GM21576 (cell line): ENCODE results near the gene EPHA6.
"Not testable (repeated sequence)": the region's sequence is repeated elsewhere in the genome, so short reads cannot be mapped to it uniquely, and the experiment has no call there.

Experiments
- ATAC-seq: cut with Tn5 transposase; IDR thresholded peaks from one replicate; pipeline ENCODE4 v1.9.1; 2021; ENCODE audit warnings: mild to moderate bottlenecking, moderate library complexity; ENCODE audit not compliant: unreplicated experiment

Gene EPHA6

DNA sequence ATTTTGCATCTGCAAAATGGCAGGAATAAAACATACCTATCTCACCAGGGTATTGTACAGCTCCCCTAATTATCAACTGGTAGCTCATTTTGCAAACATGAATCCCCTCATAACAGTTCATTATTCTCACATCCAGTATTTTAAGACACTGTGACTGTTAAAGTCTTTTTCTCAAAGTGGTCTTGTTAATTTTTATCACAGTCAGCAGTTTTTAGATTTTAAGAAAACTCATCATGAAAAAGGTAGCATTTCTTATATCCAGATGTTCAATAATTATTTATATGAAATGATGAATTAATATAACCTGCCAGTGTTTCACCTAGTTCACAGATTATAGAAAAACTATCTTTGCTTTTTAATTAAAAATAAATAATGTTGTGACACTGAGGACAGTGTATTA is 595.2 kb downstream of the EPHA6 start:
- ATAC-seq, result no peak

DNA sequence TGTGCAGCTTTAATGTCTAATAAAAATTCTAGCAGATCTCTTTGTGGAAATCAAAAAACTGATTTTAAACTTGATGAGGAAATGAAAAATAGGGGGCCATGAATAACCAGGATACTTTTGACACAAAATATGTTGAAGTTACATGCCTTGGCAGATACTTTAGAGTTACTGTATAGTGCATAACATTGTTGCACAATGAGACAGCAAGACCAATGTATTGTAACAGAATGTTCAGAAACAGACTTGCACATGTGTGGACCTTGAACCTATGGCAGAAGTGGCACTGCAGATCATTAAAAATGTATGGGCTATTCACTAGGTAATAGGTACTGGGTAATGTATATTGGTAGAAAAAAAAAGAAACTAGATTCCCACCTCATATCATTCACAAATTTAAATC is 607.2 kb downstream of the EPHA6 start:
- ATAC-seq, result no peak

DNA sequence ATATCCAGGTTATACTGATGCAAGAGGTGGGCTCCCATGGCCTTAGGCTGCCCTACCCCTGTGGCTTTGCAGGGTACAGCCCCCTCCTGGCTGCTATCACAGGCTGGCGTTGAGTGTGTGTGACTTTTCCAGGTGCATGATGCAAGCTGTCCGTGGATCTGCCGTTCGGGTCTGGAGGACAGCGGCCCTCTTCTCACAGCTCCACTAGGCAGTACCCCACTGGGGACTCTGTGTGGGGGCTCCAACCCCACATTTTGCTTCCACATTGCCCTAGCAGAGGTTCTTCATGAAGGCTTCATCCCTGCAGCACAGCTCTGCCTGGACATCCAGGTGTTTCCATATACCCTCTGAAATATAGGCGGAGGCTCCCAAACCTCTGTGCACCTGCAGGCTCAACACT is 610.6 kb downstream of the EPHA6 start:
- ATAC-seq, result no peak

DNA sequence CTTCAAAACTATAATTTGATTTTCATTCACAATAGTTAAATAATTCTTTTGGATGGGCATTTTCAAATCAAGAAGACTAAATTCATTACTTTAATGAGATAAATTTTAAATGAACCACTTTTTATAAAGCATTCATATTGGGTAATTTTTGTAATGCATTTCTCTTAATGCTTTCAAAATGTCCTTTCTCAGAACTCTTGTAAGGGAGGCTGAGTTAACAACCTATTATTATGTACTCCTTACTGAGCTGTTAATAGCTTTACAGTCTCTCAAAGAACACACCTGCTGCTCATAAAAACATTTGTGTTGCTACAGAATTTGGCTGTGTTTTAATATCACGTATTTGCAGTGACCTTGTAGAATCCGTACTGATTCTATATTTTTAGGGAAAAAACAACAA is 616.2 kb downstream of the EPHA6 start:
- ATAC-seq, result no peak

DNA sequence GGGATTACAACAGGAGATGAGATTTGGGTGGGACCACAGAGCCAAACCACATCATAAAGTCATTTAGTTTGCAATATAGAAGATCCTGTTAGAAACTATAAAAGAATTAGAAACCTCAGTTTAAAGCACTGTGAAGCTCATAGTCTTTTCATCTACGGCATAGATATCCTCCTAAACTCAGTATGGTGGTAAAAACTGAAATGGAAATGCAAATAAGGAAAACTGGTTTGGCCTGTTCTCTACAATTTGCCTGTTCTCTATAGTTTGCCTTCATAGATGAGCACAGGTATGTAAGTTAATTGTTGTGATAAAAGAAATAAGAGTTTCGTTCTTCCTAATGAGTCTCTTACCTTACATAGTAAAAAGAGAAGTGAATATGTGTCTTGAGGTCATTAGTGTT is 618.5 kb downstream of the EPHA6 start:
- no peak for ATAC-seq

DNA sequence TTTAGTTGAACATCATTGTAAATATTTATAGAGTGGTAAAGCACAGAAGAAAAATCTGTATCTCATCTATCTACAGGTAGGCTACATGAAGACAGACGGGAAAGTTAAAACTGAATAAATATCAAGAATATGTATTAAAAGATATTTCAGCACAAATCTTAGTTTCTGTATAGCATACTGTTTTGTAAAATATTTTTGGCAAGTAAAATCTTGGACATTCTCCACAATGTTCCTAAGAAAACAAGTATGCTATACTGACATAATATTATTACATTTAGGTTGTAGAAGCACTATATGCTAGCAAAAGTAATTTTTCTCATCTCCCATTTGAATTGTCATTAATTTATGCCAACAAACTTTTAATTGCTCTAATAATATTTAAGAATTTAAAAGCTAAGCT is 623.7 kb downstream of the EPHA6 start:
- ATAC-seq, result no peak

DNA sequence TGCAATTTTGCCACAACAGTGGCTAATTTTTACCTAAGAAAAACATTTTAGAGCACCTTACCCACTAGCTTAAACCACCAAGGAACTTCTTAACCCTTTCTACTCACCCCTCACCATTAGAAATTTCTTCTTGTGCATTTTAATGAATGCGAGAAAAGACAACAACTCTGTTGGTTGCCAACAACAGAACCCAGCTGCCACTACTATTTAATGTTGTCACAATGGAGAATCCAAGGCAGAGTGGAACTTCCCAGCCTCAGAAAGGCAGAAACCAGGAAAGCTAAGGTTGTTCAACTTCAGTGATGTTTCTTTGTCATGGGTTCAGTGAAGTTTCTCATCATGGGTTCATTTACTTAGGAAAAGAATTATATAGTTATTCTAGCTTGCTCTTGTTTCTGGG is 625.0 kb downstream of the EPHA6 start:
- ATAC-seq, result no peak

DNA sequence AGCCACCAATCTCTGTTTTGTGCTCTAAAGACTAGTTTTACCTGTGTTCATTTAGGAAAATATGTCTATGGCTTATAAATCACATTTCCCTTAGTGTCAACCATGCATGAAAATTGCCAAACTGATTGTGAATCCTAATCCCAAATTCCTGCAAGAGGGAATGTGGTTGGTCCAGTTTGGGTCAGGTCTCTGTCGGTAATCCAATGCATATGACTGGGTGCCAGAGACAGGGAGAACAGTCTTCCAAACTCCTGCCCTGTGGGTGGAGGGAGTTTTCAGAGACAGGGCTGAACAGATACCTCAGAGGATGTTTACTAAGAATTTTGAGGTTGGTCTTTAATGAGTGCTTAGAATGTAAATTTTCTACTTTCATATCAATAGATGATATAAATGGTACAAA is 649.6 kb downstream of the EPHA6 start:
- ATAC-seq, result no peak

DNA sequence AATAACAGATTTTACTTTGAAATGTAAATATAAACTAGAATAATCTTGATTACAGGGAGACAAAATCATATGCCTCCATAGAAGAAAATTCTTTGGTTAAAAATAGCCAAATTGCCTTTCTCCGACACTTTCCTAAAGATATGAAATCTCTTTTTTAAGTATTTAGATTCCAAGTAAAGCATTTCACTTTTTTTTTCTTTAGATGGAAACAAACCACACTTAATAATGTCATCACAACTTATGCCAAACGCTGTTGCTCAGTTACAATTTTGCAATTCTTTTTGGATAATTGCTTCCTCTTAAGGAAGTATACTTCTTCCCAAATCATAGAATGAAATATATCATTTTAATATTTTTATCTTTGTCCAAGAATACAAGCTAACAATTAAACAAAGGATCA is 656.1 kb downstream of the EPHA6 start:
- no peak for ATAC-seq

DNA sequence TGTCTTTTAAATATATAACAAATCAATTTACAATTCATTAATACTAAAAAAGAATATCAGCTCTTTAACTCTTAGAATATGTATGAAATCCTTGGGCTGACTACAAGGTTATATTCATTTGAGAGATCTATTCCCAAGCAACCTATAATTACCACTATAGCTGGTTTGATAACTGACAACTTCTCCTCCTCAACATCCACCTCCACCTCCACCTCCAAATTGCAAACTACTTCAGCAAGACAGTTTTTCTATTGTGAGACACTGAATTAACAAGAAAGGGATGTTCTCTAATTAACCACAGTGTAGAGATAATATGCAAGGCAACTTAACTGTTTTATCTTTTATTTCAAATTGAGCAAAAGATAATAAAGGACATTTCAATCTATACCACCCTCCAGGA is 665.3 kb downstream of the EPHA6 start:
- no peak for ATAC-seq

DNA sequence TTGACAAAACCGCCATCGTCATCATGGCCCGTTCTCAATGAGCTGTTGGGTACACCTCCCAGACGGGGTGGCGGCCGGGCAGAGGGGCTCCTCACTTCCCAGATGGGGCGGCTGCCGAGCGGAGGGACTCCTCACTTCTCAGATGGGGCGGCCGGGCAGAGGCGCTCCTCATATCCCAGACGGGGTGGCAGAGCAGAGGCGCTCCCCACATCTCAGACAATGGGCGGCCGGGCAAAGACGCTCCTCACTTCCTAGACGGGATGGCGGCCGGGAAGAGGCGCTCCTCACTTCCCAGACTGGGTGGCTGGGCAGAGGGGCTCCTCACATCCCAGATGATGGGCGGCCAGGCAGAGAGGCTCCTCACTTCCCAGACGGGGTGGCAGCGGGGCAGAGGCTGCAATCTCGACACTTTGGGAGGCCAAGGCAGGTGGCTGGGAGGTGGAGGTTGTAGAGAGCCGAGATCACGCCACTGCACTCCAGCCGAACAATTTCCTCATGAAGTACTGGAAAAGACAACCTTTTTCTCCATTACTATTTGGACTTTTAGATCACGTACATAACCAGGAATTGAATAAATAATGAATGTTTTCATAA is 666.4 kb downstream of the EPHA6 start:
- not testable (repeated sequence) for ATAC-seq

DNA sequence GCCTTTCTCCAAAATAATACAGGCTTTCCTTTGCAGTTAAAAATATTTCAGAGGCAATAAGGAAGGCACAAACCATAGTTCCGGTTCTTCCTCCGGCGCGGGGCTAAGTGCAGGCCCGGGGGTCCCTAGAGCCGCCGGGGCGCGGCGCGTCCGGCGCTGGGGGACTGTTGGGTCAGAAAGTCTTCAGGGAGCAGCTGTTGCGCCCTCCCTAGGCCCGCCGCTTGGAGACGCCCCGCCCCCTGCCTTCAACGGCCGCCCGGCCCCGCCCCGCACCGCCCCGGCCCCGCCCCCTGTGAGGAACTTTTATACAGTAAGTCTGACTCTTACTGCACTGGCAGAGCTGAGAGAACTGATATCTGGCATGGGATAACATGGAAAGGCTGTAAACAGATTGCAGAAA is 667.0 kb downstream of the EPHA6 start:
- ATAC-seq, result no peak

DNA sequence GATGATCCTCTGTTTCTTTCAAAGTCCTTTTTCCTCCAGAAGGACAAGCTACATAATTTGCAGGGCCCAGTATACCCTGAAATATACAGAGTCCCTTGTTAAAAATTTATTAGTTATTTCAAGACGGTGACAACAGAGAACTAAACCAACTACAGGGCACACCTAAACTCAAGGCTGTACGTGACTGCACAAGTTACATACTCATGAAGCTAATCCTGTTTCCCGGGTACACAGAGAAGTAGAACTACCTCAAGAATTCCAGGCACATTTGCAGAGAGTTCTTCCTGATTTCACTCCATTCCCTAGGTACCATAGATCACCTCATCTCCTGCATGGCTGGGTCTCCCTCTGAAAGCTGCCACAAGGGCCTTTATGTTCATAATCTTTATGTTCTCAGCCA is 670.8 kb downstream of the EPHA6 start:
- no peak for ATAC-seq

DNA sequence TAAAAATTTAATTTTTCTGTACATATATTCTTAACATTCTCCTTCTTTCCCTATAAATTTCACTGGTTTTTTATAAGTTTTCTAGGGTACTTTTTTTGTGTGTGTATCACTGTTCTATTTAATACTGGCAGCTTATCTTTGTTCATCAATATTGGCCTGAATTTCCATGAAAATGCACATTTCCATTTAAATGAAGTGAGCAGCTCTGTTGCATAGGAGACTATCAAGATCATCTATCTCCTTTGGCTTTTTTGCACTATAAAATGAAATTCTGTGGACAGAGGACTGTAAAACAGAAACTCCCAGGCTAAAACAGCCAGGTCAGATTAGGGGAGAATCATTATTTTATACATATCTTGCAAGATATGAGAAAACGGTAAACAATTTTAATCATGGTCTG is 673.2 kb downstream of the EPHA6 start:
- ATAC-seq, result no peak

DNA sequence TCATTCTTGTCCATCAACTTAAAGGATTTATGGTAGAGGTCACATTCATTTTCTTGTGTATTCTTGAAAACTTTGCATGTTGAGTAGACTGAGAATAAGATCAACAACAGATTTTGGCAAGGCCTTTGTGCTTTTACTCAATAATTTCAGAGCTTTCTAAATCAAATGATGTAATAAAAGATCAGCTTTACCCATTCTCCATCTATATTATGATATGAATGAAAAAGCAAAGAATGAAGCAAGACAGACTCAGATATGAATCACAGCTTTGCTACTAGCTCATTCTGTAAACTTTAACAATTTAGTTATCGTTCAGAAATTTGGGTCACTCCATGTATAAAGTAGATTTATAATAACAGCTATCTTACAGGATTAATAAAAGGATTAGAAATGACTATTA is 674.3 kb downstream of the EPHA6 start:
- ATAC-seq, result no peak

DNA sequence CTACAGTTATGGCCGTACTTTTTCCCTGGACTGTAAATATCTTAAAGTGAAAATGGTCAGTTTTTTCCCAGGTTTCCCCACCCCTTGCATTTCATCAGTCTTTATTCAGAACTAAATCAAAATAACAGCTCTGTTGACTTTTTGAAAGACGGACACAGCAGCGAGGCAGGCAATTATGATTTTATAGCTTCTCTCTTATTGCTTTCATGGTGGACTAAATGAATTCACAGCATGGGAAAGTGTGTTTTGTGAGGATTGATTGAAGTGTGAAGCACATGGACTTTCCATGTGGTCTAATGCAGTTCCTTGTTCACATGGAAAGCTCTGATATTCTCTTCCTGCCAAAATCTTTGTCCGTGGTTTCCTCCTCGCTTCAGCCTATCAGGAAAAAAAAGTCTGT is 681.5 kb downstream of the EPHA6 start:
- no peak for ATAC-seq

DNA sequence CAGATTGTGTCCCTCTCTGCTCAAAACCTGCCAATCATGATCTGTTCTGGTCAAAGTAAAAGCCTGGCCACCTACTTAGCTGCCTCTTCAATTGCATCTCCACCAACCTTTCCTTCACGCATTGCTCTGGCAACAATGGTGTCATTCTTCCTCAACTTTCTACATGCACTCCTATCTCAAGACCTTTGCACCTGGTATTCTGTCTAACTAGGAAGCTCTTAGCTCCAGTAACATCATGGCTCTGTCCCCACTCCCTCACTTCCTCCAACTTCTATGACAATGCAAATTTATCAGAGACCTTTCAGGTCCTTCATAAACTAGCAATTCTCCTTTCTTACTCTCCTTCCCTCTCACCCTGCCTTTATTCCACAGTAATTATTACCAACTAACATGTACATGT is 682.7 kb downstream of the EPHA6 start:
- ATAC-seq, result no peak

DNA sequence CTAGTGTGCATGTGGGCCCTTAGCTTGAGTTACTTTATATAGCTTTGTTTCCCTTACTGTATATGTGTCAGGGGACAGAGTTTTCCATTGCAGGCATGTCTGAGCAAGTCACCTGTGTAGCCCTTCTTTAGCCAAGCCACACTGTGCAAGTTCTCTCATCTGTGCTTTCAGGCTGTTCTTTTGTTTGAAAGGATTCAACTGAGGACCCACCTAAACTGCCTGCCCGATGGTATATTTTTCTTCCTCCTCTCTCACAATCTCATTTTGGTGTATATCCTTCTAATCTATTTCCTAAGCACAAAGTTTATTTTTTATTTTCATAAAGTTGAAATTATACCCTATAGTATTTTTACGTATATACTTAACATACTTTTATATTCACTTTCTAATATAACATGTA is 690.1 kb downstream of the EPHA6 start:
- ATAC-seq, result no peak

DNA sequence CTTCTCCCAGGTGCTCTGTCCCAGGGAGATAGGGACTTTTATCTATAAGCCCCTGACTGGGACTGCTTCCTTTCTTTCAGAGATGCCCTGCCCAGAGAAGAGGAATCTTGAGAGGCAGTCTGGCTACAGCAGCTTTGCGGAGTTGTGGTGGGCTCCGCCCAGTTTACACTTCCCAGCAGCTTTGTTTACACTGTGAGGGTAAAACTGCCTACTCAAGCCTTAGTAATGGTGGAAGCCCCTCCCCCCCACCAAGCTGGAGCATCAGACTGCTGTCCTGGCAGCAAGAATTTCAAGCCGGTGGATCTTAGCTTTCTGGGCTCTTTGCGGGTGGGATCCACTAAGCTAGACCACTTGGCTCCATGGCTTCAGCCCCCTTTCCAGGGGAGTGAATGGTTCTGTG is 696.4 kb downstream of the EPHA6 start:
- ATAC-seq, result no peak

DNA sequence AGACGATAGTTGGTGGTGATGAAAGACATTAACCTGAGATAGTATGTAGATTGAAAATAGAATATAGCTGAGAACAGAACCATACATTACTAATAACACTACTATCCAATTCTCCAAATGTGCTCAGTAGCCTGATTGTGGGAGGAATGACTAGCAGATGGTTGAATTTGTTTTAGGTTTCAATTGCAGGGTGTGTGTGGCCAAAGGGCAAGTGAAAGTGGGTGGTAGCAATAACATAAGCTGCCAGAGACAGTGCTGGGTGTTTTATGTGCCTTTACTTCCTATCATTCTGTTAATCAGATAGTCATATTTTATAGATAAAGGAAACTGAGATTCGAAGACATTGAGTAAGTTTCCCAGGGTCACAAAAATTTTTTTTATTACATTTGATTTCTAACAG is 700.7 kb downstream of the EPHA6 start:
- no peak for ATAC-seq

DNA sequence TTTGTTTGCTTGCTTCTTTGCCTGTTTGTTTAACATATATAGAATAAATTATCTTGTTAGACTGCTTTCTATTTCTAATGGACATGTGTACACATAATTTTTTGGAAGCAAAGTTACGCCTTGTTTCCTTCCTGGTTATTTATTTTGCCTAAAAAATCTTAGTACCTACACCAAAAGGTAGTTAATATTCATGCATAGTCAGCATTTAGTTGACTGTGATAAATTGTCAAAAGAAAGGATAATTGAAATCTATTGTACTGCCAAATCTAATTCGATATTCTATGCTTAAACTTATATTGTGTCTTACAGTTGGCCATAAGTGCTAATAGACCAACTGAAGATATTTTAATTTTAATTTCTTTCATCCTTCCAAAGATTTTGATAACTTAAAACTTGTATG is 716.3 kb downstream of the EPHA6 start:
- no peak for ATAC-seq

DNA sequence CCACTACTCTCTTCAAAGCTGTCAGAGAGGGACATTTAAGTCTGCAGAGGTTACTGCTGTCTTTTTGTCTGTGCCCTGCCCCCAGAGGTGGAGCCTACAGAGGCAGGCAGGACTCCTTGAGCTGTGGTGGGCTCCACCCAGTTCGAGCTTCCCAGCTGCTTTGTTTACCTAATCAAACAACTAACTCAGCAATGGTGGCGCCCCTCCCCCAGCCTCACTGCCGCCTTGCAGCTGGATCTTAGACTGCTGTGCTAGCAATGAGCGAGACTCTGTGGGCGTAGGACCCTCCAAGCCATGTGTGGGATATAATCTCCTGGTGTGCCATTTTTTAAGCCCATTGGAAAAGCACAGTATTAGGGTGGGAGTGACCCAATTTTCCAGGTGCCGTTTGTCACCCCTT is 733.2 kb downstream of the EPHA6 start:
- ATAC-seq, result not testable (repeated sequence)

DNA sequence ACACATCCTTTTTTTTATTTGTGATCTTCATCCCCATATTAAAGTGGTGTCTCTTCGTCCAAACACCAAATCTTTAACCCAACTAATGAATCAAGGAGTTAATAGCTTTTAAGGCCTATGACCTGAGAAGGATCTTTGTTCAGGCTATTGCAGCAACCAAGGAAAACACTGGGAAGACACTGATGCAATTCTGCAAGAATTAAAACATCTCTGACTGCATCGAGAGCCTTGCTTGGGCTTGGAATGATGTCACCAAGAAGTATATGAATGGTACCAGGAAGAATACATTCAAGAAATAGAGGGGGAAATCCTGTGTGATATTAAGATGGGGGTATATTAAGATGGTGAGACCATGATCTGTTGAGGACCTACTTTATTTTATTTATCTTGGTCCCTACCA is 736.0 kb downstream of the EPHA6 start:
- no peak for ATAC-seq

DNA sequence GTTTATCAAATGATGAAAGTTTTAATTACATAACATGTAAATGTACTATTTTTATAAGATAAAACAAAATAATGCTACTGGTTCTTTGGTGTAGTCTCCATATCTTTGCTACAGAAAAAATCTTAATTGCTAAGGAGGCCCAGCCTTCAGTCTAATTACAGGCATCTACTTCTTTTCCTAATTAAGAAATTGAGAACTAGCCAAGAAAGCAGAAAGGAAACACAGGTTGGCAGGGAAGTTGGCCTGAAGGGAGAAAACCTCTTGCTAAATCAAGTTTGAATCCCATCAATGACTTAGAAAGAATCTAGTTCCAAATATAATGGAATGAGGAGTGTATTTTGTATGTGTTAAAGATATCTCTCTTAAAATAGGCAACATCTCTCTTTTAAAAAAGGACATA is 737.8 kb downstream of the EPHA6 start:
- ATAC-seq, result no peak
